SK-N-SH (cell line): ENCODE measurements around the gene JOSD1. TPM values are rescaled to one million over a fixed set of nuclear protein-coding genes. Genes with fewer than 3 reads are reported as not detected.

Experiments
- CTCF ChIA-PET: fragments of 300-600, 350-600 bp; formaldehyde crosslinking; extraction: SDS; loops from one replicate; lab custom pipeline; 2021; lab: Yijun Ruan, JAX
- POLR2A ChIA-PET: fragments of 350-600 bp; sonication (Branson Sonifier 250); formaldehyde crosslinking; extraction: SDS; loops from one replicate; lab custom pipeline; 2020; ENCODE audit warnings: antibody characterized with exemption, inconsistent platforms; lab: Yijun Ruan, JAX
- DNase-seq: peaks from one replicate; pipeline ENCODE4 v3.0.0; 2012
- H2AFZ ChIP-seq: fragments of 200-600 bp; sonication (generic); 2 replicates; pipeline ENCODE4 v1.8.1; 2016; ENCODE audit warnings: antibody characterized with exemption, mild to moderate bottlenecking, low read depth
- H3F3A ChIP-seq: fragments of 200-600 bp; sonication (generic); replicated peaks from 2 replicates; pipeline ENCODE3; 2016; ENCODE audit warnings: antibody characterized with exemption, mild to moderate bottlenecking; ENCODE audit not compliant: insufficient read depth
- H3K27ac ChIP-seq, 2 experiments: fragments of 200-500 bp in 1 of 2; fragments of 200-600 bp in 1 of 2; sonication (Bioruptor generic) in 1 of 2; sonication (generic), shearing (Covaris generic) in 1 of 2; 2 replicates each; pipeline versions ENCODE4 v1.5.1 to v1.6.1; 2014 to 2016; ENCODE audit warnings: low read depth in 2 of 2, inconsistent platforms in 1 of 2, low read length in 1 of 2, mild to moderate bottlenecking in 1 of 2, mixed read lengths in 1 of 2
- H3K27me3 ChIP-seq: fragments of 200-600 bp; sonication (generic), shearing (Covaris generic); 2 replicates; pipeline ENCODE4 v1.6.1; 2016; ENCODE audit warnings: mixed run types; ENCODE audit not compliant: insufficient read depth
- H3K36me3 ChIP-seq, 2 experiments: fragments of 200-500 bp in 1 of 2; fragments of 200-600 bp in 1 of 2; sonication (Bioruptor generic) in 1 of 2; sonication (generic) in 1 of 2; replicated peaks in 1 of 2; 2 replicates each; pipeline versions ENCODE3 to v1.5.1; 2014 to 2016; ENCODE audit warnings: low read length in 1 of 2, mild to moderate bottlenecking in 1 of 2; ENCODE audit not compliant: insufficient read depth in 2 of 2, control insufficient read depth in 1 of 2
- H3K4me1 ChIP-seq, 2 experiments: fragments of 200-500 bp in 1 of 2; fragments of 200-600 bp in 1 of 2; sonication (Bioruptor generic) in 1 of 2; sonication (generic), shearing (Covaris generic) in 1 of 2; 2 replicates each; pipeline versions ENCODE4 v1.5.1 to v1.6.1; 2014 to 2016; ENCODE audit warnings: low read depth in 1 of 2, low read length in 1 of 2, mixed run types in 1 of 2; ENCODE audit not compliant: insufficient read depth in 2 of 2, control insufficient read depth in 1 of 2
- H3K4me2 ChIP-seq: fragments of 200-600 bp; sonication (generic), shearing (Covaris generic); 2 replicates; pipeline ENCODE4 v1.6.1; 2017; ENCODE audit warnings: mixed run types
- H3K4me3 ChIP-seq, 2 experiments: fragments of 200-500 bp in 1 of 2; fragments of 200-600 bp in 1 of 2; sonication (Bioruptor generic) in 1 of 2; sonication (generic), shearing (Covaris generic) in 1 of 2; 2 replicates each; pipeline versions ENCODE4 v1.5.1 to v1.8.1; 2014 to 2016; ENCODE audit warnings: low read depth in 2 of 2, inconsistent platforms in 1 of 2, low read length in 1 of 2, mild to moderate bottlenecking in 1 of 2, mixed read lengths in 1 of 2, moderate library complexity in 1 of 2
- H3K79me2 ChIP-seq: fragments of 200-600 bp; sonication (generic); 2 replicates; pipeline ENCODE4 v1.8.1; 2017; ENCODE audit warnings: mild to moderate bottlenecking; ENCODE audit not compliant: insufficient read depth
- H3K9ac ChIP-seq: fragments of 200-600 bp; sonication (generic); 2 replicates; pipeline ENCODE4 v1.6.1; 2017; ENCODE audit warnings: mixed run types
- H3K9me2 ChIP-seq: fragments of 200-600 bp; sonication (generic); 2 replicates; pipeline ENCODE4 v1.6.1; 2017; ENCODE audit warnings: mixed run types
- H3K9me3 ChIP-seq: fragments of 200-600 bp; sonication (generic); 2 replicates; pipeline ENCODE4 v1.6.1; 2017; ENCODE audit warnings: mixed run types, mild to moderate bottlenecking, moderate library complexity
- H4K20me1 ChIP-seq: fragments of 200-600 bp; sonication (generic); 2 replicates; pipeline ENCODE4 v1.6.1; 2017; ENCODE audit warnings: mild to moderate bottlenecking, mixed run types; ENCODE audit not compliant: insufficient read depth
- CHD2 ChIP-seq: fragments of 150-350 bp; IDR thresholded peaks from 2 replicates; pipeline ENCODE4 v1.6.1; 2018; ENCODE audit warnings: low read length; ENCODE audit not compliant: partially characterized antibody
- FOSL2 ChIP-seq: IDR thresholded peaks from 2 replicates; pipeline ENCODE4 v1.4.0; 2012; ENCODE audit warnings: low read depth, mild to moderate bottlenecking, moderate library complexity, borderline replicate concordance
- FOXM1 ChIP-seq: IDR thresholded peaks from 2 replicates; pipeline ENCODE4 v1.4.0; 2012; ENCODE audit warnings: low read depth, mild to moderate bottlenecking
- RAD21 ChIP-seq: IDR thresholded peaks from 2 replicates; pipeline ENCODE4 v1.6.1; 2012; ENCODE audit warnings: mild to moderate bottlenecking, low read length
- RFX5 ChIP-seq: IDR thresholded peaks from 2 replicates; pipeline ENCODE4 v1.6.1; 2012; ENCODE audit warnings: mild to moderate bottlenecking, improper control_type of control experiment, low read length
- RXRA ChIP-seq: IDR thresholded peaks from 2 replicates; pipeline ENCODE4 v1.4.0; 2012; ENCODE audit warnings: low read depth, mild to moderate bottlenecking, borderline replicate concordance
- SMC3 ChIP-seq: IDR thresholded peaks from 2 replicates; pipeline ENCODE4 v1.6.1; 2012; ENCODE audit warnings: low read depth, low read length, improper control_type of control experiment
- WGBS: methylation state at CpG from one replicate; pipeline ENCODE4 v1.1.6; 2017; ENCODE audit warnings: low lambda C conversion rate; 5-methylcytosine and 5-hydroxymethylcytosine counted together
- polyA plus RNA-seq, 3 experiments: library from polyadenylated mRNA; depleted of rRNA; stranded (reverse); fragments of >200 nt; gene quantifications; 2 replicates each; pipeline ENCODE4 v1.2.3, GENCODE V29; 2012
- TF ChIP-seq, protein P1 (sequence below): IDR thresholded peaks from 2 replicates; pipeline ENCODE4 v1.6.1; 2012; ENCODE audit warnings: mild to moderate bottlenecking, low read depth, low read length, moderate library complexity
- TF ChIP-seq, protein P2 (sequence below): fragments of 150-350 bp; IDR thresholded peaks from 2 replicates; pipeline ENCODE4 v1.6.1; 2017; ENCODE audit warnings: antibody characterized with exemption, low read length, low read depth, borderline replicate concordance
- TF ChIP-seq, protein P3 (sequence below): IDR thresholded peaks from 2 replicates; pipeline ENCODE4 v1.4.0; 2012; ENCODE audit warnings: low read depth, borderline replicate concordance
- TF ChIP-seq, protein P4 (sequence below): fragments of 150-350 bp; IDR thresholded peaks from 2 replicates; pipeline ENCODE4 v1.6.1; 2016; ENCODE audit warnings: mild to moderate bottlenecking, low read depth, low read length

Gene JOSD1
- polyA plus RNA-seq, 1 of the 3 experiments (the other 2 are of a cell fraction) = 17.8 TPM

DNA sequence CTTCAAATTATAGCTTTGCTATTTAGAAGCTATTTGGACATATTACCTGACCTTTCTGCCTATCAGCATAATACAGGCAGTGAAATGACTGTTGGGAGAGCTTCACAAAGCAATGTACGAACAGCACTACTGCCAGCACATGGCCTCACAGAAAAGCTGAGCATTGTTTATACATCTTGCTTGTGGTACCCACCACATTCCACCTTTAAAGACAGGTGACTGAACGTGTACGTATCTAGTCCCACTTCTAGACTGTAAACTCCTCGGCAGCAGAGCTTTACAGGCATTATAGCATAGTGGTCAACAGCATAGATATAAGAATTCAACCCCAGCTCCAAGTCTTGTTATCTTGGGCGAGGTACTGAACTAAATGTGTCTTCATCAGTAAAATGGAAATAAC, 1.6 kb downstream of the JOSD1 start:
- H3K4me2 ChIP-seq = peak overlapping the region; percentile 85
- POLR2A ChIA-PET = interaction anchor here (2.3 kb wide), 1 partner anchor 18 kb away, joined by 8 read pairs; the partner anchor contains the start of gene TOMM22
- TF ChIP-seq, protein P1, sequence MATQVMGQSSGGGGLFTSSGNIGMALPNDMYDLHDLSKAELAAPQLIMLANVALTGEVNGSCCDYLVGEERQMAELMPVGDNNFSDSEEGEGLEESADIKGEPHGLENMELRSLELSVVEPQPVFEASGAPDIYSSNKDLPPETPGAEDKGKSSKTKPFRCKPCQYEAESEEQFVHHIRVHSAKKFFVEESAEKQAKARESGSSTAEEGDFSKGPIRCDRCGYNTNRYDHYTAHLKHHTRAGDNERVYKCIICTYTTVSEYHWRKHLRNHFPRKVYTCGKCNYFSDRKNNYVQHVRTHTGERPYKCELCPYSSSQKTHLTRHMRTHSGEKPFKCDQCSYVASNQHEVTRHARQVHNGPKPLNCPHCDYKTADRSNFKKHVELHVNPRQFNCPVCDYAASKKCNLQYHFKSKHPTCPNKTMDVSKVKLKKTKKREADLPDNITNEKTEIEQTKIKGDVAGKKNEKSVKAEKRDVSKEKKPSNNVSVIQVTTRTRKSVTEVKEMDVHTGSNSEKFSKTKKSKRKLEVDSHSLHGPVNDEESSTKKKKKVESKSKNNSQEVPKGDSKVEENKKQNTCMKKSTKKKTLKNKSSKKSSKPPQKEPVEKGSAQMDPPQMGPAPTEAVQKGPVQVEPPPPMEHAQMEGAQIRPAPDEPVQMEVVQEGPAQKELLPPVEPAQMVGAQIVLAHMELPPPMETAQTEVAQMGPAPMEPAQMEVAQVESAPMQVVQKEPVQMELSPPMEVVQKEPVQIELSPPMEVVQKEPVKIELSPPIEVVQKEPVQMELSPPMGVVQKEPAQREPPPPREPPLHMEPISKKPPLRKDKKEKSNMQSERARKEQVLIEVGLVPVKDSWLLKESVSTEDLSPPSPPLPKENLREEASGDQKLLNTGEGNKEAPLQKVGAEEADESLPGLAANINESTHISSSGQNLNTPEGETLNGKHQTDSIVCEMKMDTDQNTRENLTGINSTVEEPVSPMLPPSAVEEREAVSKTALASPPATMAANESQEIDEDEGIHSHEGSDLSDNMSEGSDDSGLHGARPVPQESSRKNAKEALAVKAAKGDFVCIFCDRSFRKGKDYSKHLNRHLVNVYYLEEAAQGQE = no peak
- TF ChIP-seq SMC3 (no peak), FOXM1 (no peak), CHD2 (no peak), RFX5 (no peak), RAD21 (no peak)
- TF ChIP-seq, protein P2, sequence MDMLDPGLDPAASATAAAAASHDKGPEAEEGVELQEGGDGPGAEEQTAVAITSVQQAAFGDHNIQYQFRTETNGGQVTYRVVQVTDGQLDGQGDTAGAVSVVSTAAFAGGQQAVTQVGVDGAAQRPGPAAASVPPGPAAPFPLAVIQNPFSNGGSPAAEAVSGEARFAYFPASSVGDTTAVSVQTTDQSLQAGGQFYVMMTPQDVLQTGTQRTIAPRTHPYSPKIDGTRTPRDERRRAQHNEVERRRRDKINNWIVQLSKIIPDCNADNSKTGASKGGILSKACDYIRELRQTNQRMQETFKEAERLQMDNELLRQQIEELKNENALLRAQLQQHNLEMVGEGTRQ = no peak
- TF ChIP-seq, protein P3, sequence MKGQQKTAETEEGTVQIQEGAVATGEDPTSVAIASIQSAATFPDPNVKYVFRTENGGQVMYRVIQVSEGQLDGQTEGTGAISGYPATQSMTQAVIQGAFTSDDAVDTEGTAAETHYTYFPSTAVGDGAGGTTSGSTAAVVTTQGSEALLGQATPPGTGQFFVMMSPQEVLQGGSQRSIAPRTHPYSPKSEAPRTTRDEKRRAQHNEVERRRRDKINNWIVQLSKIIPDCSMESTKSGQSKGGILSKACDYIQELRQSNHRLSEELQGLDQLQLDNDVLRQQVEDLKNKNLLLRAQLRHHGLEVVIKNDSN = no peak
- no peaks in the 10 kb centered on the region for H3K9me3 ChIP-seq
- CTCF ChIA-PET = interaction anchor here (0.6 to 3.0 kb wide), 3 partner anchors 17 to 48 kb away, joined by 4 to 13 read pairs (median 4); partner anchors contain the start of gene TOMM22
- H3K9me2 ChIP-seq = no peaks in the 10 kb centered on the region
- no peak for DNase-seq
- peaks cover 29% of the 10 kb centered on the region for H3F3A ChIP-seq
- peak overlapping the region in 1 of 2 experiments; percentile 75; a peak in 1 of 4 replicates for H3K27ac ChIP-seq
- H3K36me3 ChIP-seq = no peaks in the 10 kb centered on the region
- WGBS = 67% methylated on average over 1 of the region's 5 CpGs
- peak overlapping the region; percentile 65 to 70 for H3K4me3 ChIP-seq
- H4K20me1 ChIP-seq = no peaks in the 10 kb centered on the region
- H3K4me1 ChIP-seq = peaks cover 7 to 20% of the 10 kb centered on the region in 2 experiments; a peak in 2 of 4 replicates
- no peaks in the 10 kb centered on the region for H3K27me3 ChIP-seq
- peak overlapping the region; percentile 95; the same call in 1 of the 2 replicates for H3K9ac ChIP-seq
- no peak overlapping the region for H2AFZ ChIP-seq
- peaks cover 63% of the 10 kb centered on the region for H3K79me2 ChIP-seq

DNA sequence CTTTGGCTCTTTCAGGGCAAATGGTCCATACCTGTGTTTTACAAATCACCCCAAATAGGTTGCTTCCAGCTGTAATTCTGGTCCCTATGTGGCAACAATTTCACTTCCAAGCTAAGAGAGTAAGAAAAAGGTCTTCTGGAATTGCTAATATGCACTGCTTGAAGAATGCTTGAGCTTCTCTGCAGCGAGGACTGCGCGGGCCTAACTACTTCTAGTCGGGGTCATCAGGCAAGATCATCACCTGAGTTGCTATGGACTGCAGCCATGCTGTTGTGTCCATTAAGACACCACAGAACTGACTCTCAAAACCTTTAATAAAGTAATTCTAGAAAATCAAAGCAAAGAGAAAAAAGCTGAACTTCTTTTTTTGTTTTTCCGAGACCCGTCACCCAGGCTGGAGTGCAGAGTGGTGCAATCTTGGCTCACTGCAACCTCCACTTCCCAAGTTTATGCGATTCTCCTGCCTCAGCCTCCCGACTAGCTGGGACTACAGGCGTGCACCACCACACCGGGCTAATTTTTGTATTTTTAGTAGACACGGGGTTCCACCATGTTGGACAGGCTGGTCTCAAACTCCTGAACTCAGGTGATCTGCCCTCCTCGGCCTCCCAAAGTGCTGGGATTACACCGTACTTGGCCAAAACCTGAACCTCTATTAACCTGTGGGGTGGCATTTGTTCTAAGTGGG, 2.2 kb downstream of the JOSD1 start:
- no peak for DNase-seq
- 0 out of 4 replicates have a peak overlapping the region, but pooled peaks of 1 of the 2 experiments have one; percentile 4 for H3K27ac ChIP-seq
- POLR2A ChIA-PET = interaction anchor here (2.3 kb wide), 1 partner anchor 17 kb away, joined by 8 read pairs; the partner anchor contains the start of gene TOMM22

More for the DNA sequence above, 2.2 kb downstream of the JOSD1 start:
- Histone ChIP-seq H3K9me3 (no peaks in the 10 kb centered on the region), H3K27me3 (no peaks in the 10 kb centered on the region), H3K4me1 (peaks cover 7 to 20% of the 10 kb centered on the region in 2 experiments; a peak in 2 of 4 replicates), H3K79me2 (peaks cover 69% of the 10 kb centered on the region), H3F3A (peaks cover 29% of the 10 kb centered on the region), H4K20me1 (no peaks in the 10 kb centered on the region), H3K9me2 (no peaks in the 10 kb centered on the region), H3K9ac (no peak overlapping the region), H3K4me2 (peak overlapping the region; percentile 85), H3K4me3 (peak overlapping the region; percentile 65 to 70), H2AFZ (no peak overlapping the region), H3K36me3 (no peaks in the 10 kb centered on the region)
- TF ChIP-seq, protein P3 = no peak
- TF ChIP-seq RXRA (no peak), FOSL2 (no peak)
- TF ChIP-seq, protein P4, sequence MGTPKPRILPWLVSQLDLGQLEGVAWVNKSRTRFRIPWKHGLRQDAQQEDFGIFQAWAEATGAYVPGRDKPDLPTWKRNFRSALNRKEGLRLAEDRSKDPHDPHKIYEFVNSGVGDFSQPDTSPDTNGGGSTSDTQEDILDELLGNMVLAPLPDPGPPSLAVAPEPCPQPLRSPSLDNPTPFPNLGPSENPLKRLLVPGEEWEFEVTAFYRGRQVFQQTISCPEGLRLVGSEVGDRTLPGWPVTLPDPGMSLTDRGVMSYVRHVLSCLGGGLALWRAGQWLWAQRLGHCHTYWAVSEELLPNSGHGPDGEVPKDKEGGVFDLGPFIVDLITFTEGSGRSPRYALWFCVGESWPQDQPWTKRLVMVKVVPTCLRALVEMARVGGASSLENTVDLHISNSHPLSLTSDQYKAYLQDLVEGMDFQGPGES = no peak
- CTCF ChIA-PET = interaction anchor here (1.0 to 3.0 kb wide), 3 partner anchors 10 to 34 kb away, joined by 3 to 13 read pairs (median 4); partner anchors contain the start of gene TOMM22
- WGBS = 94% methylated on average over 12 of the region's 13 CpGs
